GM21576 (cell line): ENCODE results near the gene CTIF.
"Not testable (repeated sequence)": the region's sequence is repeated elsewhere in the genome, so short reads cannot be mapped to it uniquely, and the experiment has no call there.

ENCODE experiments used
- ATAC-seq: cut with Tn5 transposase; IDR thresholded peaks from one replicate; pipeline ENCODE4 v1.9.1; 2021; ENCODE audit warnings: mild to moderate bottlenecking, moderate library complexity; ENCODE audit not compliant: unreplicated experiment

CTIF gene

DNA sequence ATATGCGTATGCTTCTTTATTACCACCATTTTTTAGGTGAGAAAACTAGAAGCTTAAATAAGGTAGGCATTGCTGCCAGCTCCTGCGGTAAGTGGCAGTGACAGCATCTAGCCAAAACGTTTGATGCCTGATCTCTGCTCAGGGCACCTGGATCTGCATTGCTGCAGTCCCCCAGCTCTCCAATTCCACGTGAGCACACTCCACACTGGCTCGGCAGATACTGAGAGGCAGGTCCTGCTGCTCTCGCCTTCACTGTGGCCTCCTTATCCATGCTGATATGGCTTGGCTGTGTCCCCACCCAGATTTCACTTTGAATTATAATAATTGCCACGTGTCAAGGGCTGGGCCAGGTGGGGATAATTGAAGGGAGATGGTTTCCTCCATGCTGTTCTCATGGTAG lies 160.9 kb downstream of the CTIF start:
- ATAC-seq: no peak

DNA sequence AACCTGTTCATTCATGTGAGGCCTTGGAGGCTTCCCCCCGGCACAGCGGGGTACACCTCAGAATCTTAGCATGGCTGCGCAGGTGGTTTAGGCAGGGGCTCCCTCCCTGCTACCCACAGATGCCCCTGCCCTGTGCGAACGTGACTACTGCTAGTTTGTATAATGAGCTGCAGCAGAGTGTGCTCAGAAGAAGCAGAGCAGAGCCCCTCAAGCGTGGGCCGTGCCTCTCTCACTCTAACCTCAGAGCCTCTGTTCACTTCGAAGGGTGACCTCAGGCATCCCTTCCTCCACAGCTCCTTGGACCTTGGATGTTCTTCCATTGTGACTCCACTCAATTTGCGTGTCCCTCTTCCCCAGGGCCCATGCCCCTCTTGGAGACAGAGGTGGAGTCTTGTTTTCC lies 161.6 kb downstream of the CTIF start:
- ATAC-seq: no peak

DNA sequence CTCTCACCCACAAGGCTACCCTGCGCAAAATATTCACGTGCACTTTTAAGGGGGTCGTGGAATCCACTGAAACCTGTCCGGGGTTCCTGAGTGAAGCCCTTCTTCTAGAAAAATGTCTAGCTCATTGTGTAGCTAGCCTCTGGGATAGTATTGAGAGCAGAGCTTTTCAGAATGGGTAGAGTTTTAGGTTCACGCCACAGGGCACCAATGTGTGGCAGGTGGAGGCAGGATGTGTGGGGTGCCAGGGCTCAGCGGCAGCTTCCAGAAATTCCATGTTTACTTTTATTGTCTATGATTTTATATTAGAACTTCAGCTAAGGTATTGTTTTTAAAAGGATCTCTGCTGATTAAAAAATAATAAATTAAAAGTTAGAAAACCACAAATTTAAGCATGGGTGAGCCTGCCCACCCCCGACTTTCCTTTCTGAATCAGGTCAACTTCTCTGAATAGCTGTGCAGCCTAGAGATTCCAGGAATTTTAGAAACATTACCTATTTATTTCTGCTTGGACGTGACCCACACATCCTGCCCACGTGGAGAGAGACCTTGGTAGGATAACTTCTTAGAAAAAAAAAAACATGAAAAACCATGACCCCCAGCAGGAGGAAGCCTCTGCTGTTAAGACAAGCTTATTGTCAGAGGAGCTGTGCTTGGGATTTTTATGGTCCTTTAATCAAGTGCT lies 163.7 kb downstream of the CTIF start:
- no peak for ATAC-seq

DNA sequence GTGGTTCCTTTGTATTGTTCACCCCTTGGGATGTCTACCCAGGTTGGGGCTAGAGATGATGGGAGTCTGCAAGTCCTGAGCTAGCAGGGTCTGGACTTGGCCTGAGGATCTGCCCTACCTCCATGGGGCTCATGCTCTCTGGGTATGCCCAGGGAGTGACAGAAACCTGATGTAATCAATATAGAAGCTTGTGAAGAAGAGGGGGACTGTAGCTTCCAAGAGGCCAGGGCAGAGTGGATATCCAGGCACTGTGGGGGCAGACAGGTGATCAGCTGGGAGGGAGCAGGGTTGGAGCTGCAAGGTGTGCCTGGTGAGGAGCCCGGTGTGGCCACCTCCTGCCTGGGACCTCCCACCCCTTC lies 164.2 kb downstream of the CTIF start:
- no peak for ATAC-seq

DNA sequence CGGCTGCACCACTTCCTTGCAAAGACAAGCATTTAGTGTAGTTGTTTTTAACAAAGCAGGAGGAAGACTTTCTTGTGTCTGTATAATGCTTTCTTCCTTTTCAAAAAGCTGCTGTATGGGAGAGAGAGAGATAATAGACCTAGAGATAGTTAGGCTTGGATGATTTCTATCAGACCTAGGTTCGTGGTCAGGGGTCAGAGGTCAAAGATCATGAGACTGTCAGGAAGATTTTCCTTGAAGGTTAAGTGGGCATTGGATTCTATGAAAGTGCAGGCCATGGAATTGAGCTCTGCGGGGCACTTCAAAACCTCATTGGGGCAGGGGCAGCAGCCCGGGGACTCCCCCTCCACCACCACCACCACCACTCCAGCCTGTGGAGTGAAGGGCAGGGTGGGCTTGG lies 164.6 kb downstream of the CTIF start:
- no peak for ATAC-seq

DNA sequence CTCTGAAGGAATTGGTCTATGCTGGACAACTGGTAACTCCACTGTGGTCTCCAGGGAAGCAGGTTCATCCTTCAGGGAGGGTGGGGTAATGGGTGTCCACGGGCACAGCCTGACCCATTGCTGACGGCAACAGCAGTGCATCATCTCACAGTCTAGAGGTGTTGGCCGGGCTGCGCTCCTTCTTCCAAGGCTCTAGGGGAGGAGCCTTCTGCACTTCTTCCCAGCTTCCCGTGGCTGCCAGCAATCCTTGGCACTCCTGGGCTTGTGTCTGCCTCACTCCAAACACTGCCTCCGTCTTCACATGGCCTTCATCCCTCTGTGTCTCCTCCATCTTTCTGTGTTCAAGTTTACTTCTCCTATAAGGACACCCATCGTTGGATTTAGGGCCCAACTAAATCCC lies 166.2 kb downstream of the CTIF start:
- ATAC-seq: no peak

DNA sequence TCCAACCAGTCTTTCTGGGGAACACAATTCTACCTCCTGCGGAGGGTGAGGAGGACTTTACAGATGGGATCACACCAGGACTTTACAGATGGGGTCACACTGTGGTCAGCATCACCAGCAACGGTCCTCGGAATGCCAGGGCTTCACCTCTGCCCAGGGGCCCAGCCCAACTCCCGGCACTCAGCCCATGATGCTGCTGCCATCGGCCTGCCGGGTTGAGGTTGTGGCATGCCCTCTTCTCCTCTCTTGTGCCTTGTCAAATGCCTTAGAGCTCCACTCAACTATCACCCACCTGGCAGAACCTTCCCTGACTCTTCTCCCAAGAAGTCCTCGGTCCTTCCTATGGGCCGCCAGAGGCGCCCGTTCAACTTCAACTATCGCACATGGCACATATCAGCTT lies 166.7 kb downstream of the CTIF start:
- ATAC-seq: no peak

DNA sequence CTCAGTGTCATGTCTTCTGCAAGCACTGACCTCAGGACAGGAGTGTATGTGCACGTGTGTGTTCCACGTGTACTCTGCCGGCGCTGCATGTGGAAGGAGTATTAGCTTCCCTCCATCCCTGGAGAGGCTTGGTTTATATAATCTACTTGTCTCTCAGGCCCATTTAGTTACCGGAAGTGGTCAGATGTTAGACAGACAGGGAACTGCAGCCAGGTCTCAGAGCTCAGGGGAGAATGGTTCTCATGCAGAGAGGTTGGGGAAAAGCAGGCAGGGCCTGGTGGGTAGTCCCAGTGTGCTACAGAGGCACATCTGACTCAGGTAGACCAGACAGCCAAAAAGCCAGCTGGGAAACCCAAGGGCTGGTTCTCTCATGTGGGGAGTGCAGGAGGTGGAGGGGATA lies 167.9 kb downstream of the CTIF start:
- ATAC-seq: no peak

DNA sequence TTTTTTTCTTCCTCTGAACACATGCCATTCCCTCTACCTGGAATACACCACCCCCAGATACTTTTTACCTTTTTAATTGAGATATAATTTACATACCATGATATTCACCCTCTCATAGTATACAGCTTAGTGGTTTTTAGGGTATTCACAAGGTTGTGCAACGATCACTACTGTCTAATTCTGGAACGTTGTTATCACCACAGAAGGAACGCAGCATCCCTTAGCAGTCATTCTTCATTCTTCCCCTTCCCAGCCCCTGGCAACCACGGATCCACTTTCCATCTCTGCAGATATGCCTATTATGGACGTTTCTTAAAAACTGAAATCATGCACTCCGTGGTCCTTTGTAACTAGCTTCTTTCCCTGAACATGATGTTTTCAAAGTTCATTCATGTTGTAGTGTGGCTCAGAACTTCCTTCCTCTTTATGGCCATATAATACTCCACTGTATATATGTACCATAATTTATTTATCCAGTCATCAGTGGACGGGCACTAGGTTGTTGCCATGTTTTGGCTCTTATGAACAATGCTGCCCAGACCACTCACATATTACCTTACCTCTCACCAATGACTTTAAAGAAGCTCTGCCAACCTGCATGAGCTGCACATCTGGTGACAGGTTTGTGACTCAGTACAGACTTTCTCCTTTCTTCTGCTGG lies 168.9 kb downstream of the CTIF start:
- ATAC-seq: no peak

DNA sequence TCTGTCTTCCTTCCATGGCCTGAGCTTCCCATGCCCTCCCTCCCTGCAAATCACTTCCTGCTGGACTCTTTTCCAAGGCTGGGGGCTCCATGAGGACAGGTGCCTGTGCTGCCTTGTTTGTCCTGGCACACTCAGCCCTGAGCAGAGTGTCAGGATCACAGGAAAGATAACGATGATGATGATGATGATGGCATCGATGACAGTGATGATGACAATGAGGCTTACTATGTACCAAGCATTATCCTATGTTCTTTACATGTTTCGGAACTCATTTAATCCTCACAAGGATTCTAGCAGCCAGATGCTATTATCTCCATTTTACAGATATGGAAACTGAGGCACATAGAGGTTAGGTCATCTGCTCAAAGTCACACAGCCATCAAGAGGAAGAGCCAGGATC lies 170.0 kb downstream of the CTIF start:
- no peak for ATAC-seq

DNA sequence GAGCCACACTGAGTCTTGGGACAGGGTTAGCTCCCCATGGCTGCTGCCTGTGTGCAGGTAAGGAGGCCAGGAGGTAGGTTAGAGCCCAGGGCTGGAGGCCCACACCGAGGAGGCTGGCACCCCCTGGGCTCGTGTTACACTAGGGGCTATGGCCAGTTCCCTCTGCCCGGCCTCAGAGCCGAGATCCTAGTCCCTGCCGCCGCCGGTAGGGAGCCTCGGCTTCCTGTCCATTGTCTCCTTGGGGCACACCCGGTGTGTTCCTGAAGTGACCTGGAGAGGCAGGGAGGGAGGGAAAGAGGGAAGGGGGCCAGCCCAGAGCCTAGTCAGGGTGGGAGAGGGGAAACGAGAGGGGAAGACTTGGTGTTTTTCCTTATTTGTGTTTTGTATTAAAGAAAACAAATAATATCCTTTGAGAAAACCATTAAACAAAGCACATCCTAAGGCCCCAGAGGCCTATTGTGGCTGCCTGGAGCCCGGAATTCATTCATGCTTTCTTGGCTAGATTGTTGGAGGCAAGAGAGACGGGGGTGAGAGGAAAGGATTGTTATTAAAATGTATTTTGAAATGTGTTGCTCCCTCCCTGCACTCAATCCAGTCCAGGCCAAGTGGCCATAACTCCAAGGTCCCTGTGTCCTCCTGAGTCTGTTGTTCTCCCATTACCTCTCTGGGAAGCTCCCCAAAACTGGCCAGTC lies 170.7 kb downstream of the CTIF start:
- no peak for ATAC-seq

DNA sequence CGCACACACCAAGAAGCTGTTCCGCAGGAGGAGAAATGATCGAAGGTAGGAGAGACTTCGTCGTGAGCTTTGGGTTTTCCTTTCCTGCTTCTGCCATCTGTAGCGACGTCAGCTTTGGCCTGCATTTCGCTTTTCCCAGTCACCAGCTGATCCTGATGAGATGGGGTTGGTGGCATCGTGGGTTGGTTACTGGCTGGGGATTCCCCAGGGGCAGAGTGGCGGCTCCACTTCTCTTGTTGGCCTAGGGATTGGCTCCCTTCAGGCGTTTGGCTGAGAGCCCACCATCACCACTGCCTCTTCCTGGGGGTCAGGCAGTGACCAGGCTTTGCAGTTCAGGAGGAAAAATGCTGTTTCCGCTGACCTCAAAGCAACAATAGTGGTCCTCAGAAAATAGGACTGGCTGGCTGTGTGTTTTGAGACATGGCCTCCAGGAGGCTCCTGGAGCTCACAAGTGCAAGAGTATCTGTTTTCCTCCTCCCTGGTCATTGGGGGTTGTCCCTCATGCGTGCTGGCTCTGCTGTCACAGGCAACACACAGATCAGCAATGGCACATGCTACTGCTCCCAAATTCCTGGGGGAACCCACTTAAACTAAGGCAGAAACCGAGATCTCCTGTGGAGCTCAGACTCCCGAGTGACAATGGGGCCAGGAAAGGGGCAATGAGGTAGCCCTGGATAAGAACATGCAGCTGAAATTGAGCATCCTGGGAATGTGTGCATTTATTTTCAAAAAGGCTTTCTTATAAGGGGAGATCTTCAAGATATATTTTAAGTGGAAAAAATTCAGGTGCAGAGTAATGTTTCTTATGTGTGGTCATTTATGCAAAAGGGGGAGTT lies 173.0 kb downstream of the CTIF start:
- ATAC-seq: no peak

DNA sequence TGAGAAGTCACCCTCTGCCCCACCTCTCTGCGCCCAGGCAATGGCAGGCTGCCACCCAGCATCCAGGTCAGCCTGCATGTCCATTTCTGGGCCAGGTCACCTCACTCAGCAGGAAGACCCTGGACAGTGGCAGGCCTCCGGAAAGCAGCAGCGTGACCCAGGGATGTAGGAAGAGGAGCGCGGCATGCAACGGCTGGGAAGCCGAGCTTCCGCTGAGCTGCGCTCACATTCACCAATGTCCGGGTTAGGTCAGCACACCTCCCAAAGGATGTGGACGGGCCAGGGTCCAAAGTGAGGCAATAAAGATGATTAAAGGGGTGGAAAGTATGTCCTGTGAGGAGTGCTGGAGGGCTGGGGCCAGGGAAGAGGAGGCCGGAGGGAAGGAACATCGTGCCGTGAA lies 174.5 kb downstream of the CTIF start:
- ATAC-seq: no peak

DNA sequence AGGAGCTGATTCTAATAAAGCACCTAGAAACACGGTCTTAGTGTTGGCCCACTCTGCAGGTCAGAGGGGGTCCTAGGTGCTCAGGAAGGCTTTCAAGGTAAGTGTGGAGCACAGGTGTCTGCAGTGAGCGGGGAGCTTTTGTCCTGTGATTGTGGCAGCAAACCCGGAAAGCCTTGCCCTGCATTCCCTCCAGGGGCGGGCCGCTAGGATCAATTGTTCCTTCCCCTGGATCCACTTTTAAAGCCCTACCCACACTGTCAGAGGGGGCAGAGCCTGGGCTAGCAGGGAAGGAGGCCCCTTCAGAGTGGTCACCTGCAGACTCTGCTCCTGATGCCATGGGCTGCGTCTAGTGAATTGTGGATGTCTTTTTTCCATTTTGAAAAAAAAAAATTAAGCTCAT lies 176.0 kb downstream of the CTIF start:
- no peak for ATAC-seq

DNA sequence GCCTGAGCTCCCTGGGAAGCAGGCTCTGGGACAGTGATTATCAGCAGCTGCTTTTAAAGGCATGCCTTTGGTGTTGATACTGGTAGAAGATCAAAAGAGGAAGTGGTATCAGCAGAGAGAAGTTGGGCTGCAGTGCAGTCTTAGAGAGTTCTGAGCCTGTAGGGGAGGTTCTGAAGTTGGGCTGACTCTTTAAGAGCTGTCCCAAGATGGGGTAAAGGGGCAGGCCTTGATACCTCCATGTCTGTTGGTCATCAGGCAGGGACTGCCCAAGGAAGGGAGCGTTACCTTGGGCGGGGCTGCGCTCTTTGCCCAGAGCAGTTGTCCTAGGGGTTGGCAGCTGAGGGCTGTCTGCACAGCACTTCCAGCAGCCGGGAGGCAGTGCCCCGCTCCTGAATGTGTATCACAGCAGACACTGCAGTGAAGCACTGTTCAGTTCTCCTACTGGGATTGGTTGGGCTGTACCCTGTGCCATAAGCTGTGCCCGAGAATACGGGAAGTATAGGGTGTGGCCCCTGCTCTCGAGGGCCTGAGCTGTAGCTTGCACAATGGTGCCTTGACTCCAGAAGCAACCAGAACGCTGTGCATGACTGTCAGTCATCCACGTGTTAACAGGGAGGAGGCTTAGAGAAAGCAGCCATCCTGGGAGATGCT lies 177.0 kb downstream of the CTIF start:
- peak; percentile 55 for ATAC-seq

DNA sequence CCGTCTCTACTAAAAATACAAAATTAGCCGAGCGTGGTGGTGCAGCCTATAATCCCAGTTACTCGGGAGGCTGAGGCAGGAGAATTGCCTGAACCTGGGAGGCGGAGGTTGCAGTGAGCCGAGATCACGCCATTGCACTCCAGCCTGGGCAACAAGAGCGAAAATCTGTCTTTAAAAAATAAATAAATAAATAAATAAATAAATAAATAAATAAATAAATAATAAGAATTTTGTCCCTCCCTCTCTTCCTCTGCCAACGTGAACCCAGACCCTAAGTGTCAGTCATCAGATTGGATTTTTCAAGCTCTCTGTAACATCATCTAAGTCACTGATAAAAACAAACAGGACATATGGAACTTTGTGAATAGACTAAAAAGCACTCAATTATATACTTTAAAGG lies 178.4 kb downstream of the CTIF start:
- not testable (repeated sequence) for ATAC-seq

DNA sequence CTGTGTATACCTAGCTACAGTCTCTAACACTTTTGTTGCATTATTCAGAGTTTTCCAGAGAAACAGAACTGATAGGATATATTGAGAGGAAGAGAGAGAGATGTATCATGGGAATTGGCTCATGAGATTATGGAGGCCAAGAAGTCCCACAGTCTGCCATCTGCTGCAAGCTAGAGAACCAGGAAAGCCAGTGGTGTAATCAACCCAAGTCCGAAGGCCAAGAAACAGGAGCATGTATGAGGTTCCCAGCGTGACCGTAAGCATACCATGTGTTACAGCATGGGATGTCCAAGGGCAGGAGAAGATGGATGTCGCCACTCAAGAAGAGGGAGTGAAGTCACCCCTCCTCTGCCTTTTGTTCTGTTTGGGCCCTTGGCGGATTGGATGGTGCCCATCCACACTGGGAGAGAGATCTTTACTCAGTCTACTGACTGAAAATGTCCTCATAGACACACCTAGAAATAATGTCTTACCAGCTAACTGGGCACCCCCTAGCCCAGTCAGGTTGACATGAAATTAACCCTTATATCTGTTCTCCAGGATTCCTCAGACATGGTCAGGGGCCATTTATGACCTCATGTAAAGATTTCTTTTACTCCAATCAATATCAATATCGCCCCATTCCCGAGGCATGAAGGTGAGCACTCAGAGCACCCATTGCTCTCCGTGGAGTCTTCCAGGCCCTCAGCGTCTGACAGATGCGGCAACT lies 179.6 kb downstream of the CTIF start:
- ATAC-seq: no peak

DNA sequence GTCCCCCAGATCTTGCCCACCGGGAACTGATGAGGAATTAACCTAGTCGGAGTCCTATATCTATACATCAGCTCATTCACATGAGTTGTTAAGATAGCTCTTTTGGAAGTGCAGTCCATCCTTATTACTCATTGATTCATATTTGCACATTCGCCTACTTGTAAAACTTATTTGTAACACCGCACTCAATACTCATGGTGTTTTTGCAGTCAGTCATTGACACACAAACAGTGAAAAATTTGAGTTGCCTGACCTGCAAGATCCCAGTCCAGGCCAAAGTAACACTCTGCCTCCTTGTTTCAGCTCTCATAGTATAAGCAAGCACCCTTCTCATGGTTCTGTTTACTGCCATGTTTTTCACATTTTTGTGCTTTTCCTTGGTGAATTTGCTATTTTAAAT lies 180.6 kb downstream of the CTIF start:
- ATAC-seq: no peak

DNA sequence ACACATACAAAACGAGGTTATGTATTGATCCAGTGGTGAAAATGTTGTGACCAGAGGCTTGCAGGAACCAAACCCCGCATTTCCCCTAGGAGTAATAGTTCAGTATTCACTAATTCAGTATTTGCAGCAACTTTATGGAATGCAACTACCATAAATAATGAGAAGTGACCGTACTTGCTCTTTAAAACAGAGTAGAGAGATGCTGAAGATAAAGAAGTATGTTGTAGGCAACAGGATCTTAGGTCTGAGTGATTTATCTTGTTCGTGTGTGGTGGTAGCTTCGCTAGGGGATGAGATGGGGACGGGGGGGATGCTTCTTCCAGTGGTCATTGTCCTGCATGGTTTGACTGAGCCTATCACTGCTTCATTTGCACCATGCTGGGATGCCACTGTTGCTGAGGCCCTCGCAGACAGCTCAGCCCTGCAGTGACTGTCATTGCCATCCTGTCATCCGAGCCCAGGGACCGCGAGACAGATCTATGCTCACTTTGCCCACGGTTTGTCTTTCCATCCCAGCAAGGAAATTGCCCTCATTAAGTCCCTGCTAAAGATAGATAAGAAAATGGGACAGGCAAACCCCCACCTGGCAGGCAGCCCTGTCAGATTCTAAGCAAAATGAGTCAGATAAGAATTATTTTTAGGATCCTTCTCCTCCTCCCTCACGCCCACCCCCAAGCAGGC lies 181.3 kb downstream of the CTIF start:
- ATAC-seq: no peak

DNA sequence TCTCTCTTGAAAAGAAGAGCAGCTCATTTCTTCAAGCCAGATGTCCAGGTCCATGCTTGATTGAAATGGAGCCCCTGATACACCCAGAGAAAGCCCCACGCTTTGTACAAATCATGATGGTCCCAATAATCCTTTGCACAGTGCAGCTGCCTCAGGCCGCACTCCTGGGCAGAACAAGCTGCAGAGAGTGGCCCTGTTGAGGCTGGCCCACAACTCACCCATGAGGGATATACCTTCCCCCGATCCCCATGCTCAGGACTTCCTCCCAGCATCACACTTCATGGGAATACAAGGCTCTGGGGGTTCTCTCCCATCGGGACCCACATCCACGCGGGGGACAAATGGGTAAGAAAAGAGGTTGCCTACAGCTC lies 181.8 kb downstream of the CTIF start:
- no peak for ATAC-seq
